A549 (cell line): Measurements from ENCODE around the gene P2RX6. TPM values are rescaled to one million over a fixed set of nuclear protein-coding genes. Genes with fewer than 3 reads are reported as not detected.

Source experiments
- ATAC-seq, 2 experiments: fragments of 200-7000 bp in 1 of 2; fragments of >200 bp in 1 of 2; cut with Nextera tagmentation in 1 of 2; cut with Tn5 transposase in 1 of 2; 3 replicates each; pipeline versions ENCODE4 v1.8.0 to v1.9.1; 2018 to 2020; ENCODE audit warnings: mild to moderate bottlenecking in 1 of 2, moderate library complexity in 1 of 2
- CTCF ChIA-PET: fragments of 300-600 bp; sonication (Branson Sonifier 250); formaldehyde crosslinking; extraction: SDS; loops from one replicate; lab custom pipeline; 2021; ENCODE audit warnings: antibody characterized with exemption, inconsistent platforms; lab: Yijun Ruan, JAX
- POLR2A ChIA-PET: fragments of 350-600 bp; formaldehyde crosslinking; extraction: SDS; loops from one replicate; lab custom pipeline; 2021; ENCODE audit warnings: antibody characterized with exemption, inconsistent platforms; lab: Yijun Ruan, JAX
- DNase-seq, 2 experiments: peaks; one replicate each; pipeline versions ENCODE4 v3.0.0 to v3.0.0-alpha.2; 2011 to 2016; ENCODE audit warnings: low read depth in 1 of 2, low spot score in 1 of 2
- FAIRE-seq: peaks from 2 replicates; lab custom pipeline; 2011; peaks lifted over from hg19 to GRCh38; lab: Jason Lieb, UNC
- H3K27ac ChIP-seq, 2 experiments: fragments of >200 bp; sonication (Bioruptor Twin); formaldehyde crosslinking; 3 replicates each; pipeline ENCODE4 v1.5.1; 2016 to 2017
- H3K4me1 ChIP-seq: fragments of >200 bp; sonication (Bioruptor Twin); formaldehyde crosslinking; 3 replicates; pipeline ENCODE4 v1.6.1; 2016
- H3K4me2 ChIP-seq: fragments of >200 bp; sonication (Bioruptor Twin); formaldehyde crosslinking; 3 replicates; pipeline ENCODE4 v1.6.1; 2016
- H3K4me3 ChIP-seq: fragments of >200 bp; sonication (Bioruptor Twin); formaldehyde crosslinking; 3 replicates; pipeline ENCODE4 v1.5.1; 2016
- H3K9me3 ChIP-seq: fragments of >200 bp; sonication (Bioruptor Twin); formaldehyde crosslinking; 3 replicates; pipeline ENCODE4 v1.6.1; 2016
- CHD2 ChIP-seq: fragments of 150-350 bp; IDR thresholded peaks from 2 replicates; pipeline ENCODE4 v1.6.1; 2014; ENCODE audit warnings: low read length; ENCODE audit not compliant: partially characterized antibody
- FOXS1 ChIP-seq: fragments of 250-450 bp; sonication (Bioruptor Pico); IDR thresholded peaks from 2 replicates; pipeline ENCODE4 v1.5.0; 2020; ENCODE audit warnings: mild to moderate bottlenecking, moderate library complexity
- WGBS: methylation state at CpG from one replicate; pipeline ENCODE4 v1.1.6; 2017; ENCODE audit errors: missing lambda C conversion rate; 5-methylcytosine and 5-hydroxymethylcytosine counted together
- polyA plus RNA-seq, 4 experiments: library from polyadenylated mRNA; depleted of rRNA in 3 of 4; stranded (reverse); fragments of >200 nt; fragmentation: RNase III in 1 of 4; extraction: RNeasy Plus Mini Kit Qiagen cat#74134 plus additional on column Dnase treatment in 1 of 4; gene quantifications; 2 replicates in 3 of 4; 3 replicates in 1 of 4; pipeline ENCODE4 v1.2.3, GENCODE V29; 2011 to 2017
- small RNA-seq, 6 experiments: library from RNA; depleted of rRNA; stranded (forward); fragments of <200 nt; gene quantifications; one replicate each; pipeline ENCODE3, GENCODE V24; 2012

P2RX6 gene
- polyA plus RNA-seq, 2 of the 4 experiments (the other 2 are of a cell fraction): 0.67 to 0.92 TPM

GRCh38 chr22:21076912-21077625, 62.1 kb downstream of the P2RX6 start:
- ATAC-seq (no peak), FAIRE-seq (no peak), DNase-seq (no peak)
- TF ChIP-seq CHD2: no peak
- no peak for TF ChIP-seq FOXS1
- Histone ChIP-seq H3K27ac (no peak overlapping the region), H3K4me3 (no peak overlapping the region), H3K9me3 (no peaks in the 10 kb centered on the region), H3K4me2 (no peak overlapping the region), H3K4me1 (peaks cover 3% of the 10 kb centered on the region; the same call in 1 of the 3 replicates)
- 72% methylated on average over 15 of the region's 21 CpGs for WGBS
- ChIA-PET CTCF (interaction anchor here (1.3 to 1.4 kb wide), 2 partner anchors 25 to 26 kb away, joined by 3 read pairs; no protein-coding TSS in a partner anchor), POLR2A (no interaction called here)

Small RNAs within 50 kb of the gene (small RNA-seq; reads per million reads assigned to genes)
- gene MIR649: 0 reads per million in 6 experiments

Other genes with a start within 250 kb of the P2RX6 start
- gene SERPIND1, start 241.1 kb upstream of the P2RX6 start, polyA plus RNA-seq (2011; rRNA removed): not detected in 2 replicates
- not detected in 3 replicates for gene SERPIND1, start 241.1 kb upstream of the P2RX6 start, polyA plus RNA-seq (2017; fragmentation: RNase III; extraction: RNeasy Plus Mini Kit Qiagen cat#74134 plus additional on column Dnase treatment)
- 14.4 and 22.6 TPM in 2 replicates for gene PI4KA, start 156.4 kb upstream of the P2RX6 start, polyA plus RNA-seq (2011; rRNA removed)
- 20.6 to 21.9 TPM (median 21.3 TPM) in 3 replicates for gene PI4KA, start 156.4 kb upstream of the P2RX6 start, polyA plus RNA-seq (2017; fragmentation: RNase III; extraction: RNeasy Plus Mini Kit Qiagen cat#74134 plus additional on column Dnase treatment)
- 20.1 and 23.4 TPM in 2 replicates for gene SNAP29, start 156.2 kb upstream of the P2RX6 start, polyA plus RNA-seq (2011; rRNA removed)
- 13.4 to 14.2 TPM (median 13.8 TPM) in 3 replicates for gene SNAP29, start 156.2 kb upstream of the P2RX6 start, polyA plus RNA-seq (2017; fragmentation: RNase III; extraction: RNeasy Plus Mini Kit Qiagen cat#74134 plus additional on column Dnase treatment)
- gene CRKL, start 97.8 kb upstream of the P2RX6 start, polyA plus RNA-seq (2011; rRNA removed): 21.4 and 28.9 TPM in 2 replicates
- gene CRKL, start 97.8 kb upstream of the P2RX6 start, polyA plus RNA-seq (2017; fragmentation: RNase III; extraction: RNeasy Plus Mini Kit Qiagen cat#74134 plus additional on column Dnase treatment): 20.6 to 22.8 TPM (median 22.2 TPM) in 3 replicates
- gene AIFM3, start 47.9 kb upstream of the P2RX6 start, polyA plus RNA-seq (2011; rRNA removed): 1.2 and 1.4 TPM in 2 replicates
- 2.3 to 4.0 TPM (median 3.6 TPM) in 3 replicates for gene AIFM3, start 47.9 kb upstream of the P2RX6 start, polyA plus RNA-seq (2017; fragmentation: RNase III; extraction: RNeasy Plus Mini Kit Qiagen cat#74134 plus additional on column Dnase treatment)
- gene LZTR1, start 32.9 kb upstream of the P2RX6 start, polyA plus RNA-seq (2011; rRNA removed): 14.1 and 14.4 TPM in 2 replicates
- 22.3 to 23.5 TPM (median 22.6 TPM) in 3 replicates for gene LZTR1, start 32.9 kb upstream of the P2RX6 start, polyA plus RNA-seq (2017; fragmentation: RNase III; extraction: RNeasy Plus Mini Kit Qiagen cat#74134 plus additional on column Dnase treatment)
- gene THAP7, start 13.0 kb upstream of the P2RX6 start, polyA plus RNA-seq (2011; rRNA removed): 15.5 and 15.9 TPM in 2 replicates
- gene THAP7, start 13.0 kb upstream of the P2RX6 start, polyA plus RNA-seq (2017; fragmentation: RNase III; extraction: RNeasy Plus Mini Kit Qiagen cat#74134 plus additional on column Dnase treatment): 18.4 to 22.7 TPM (median 19.7 TPM) in 3 replicates
- gene SLC7A4, start 17.4 kb downstream of the P2RX6 start, polyA plus RNA-seq (2011; rRNA removed): not detected in 2 replicates
- not detected in 3 replicates for gene SLC7A4, start 17.4 kb downstream of the P2RX6 start, polyA plus RNA-seq (2017; fragmentation: RNase III; extraction: RNeasy Plus Mini Kit Qiagen cat#74134 plus additional on column Dnase treatment)
- gene LRRC74B, start 30.8 kb downstream of the P2RX6 start, polyA plus RNA-seq (2011; rRNA removed): 0.05 and 0.08 TPM in 2 replicates
- gene LRRC74B, start 30.8 kb downstream of the P2RX6 start, polyA plus RNA-seq (2017; fragmentation: RNase III; extraction: RNeasy Plus Mini Kit Qiagen cat#74134 plus additional on column Dnase treatment): 0.04 to 0.10 TPM (median 0.05 TPM) in 3 replicates